H9 (cell line): ENCODE measurements around the gene NQO1. TPM values are rescaled to one million over a fixed set of nuclear protein-coding genes. Genes with fewer than 3 reads are reported as not detected.
A peak's percentile ranks its signal among the peaks of the same experiment; 100 is the strongest.

Experiments
- DNase-seq: peaks from one replicate; pipeline ENCODE4 v3.0.0-alpha.2; 2017
- H2AFZ ChIP-seq: one replicate; pipeline ENCODE4 v1.6.1; 2013; ENCODE audit warnings: mild to moderate bottlenecking, low read length, control low read depth, moderate library complexity
- H2AK5ac ChIP-seq: 2 replicates; pipeline ENCODE4 v1.6.1; 2013; ENCODE audit warnings: low read length, control low read depth, mixed read lengths; ENCODE audit not compliant: insufficient read length
- H2BK120ac ChIP-seq: one replicate; pipeline ENCODE4 v1.6.1; 2013; ENCODE audit warnings: low read depth, mild to moderate bottlenecking, low read length, control low read depth, inconsistent platforms; ENCODE audit not compliant: poor library complexity, severe bottlenecking
- H2BK12ac ChIP-seq: 2 replicates; pipeline ENCODE4 v1.6.1; 2013; ENCODE audit warnings: low read length, control low read depth, mixed read lengths, low read depth; ENCODE audit not compliant: insufficient read length
- H2BK15ac ChIP-seq: 2 replicates; pipeline ENCODE4 v1.6.1; 2013; ENCODE audit warnings: low read depth, low read length, control low read depth
- H2BK20ac ChIP-seq: one replicate; pipeline ENCODE4 v1.6.1; 2013; ENCODE audit warnings: low read depth, mild to moderate bottlenecking, low read length, control low read depth, inconsistent platforms; ENCODE audit not compliant: poor library complexity, severe bottlenecking
- H2BK5ac ChIP-seq: 2 replicates; pipeline ENCODE4 v1.6.1; 2013; ENCODE audit warnings: low read length, control low read depth, mixed read lengths; ENCODE audit not compliant: insufficient read length
- H3K14ac ChIP-seq: 2 replicates; pipeline ENCODE4 v1.6.1; 2013; ENCODE audit warnings: low read length, control low read depth; ENCODE audit not compliant: insufficient read depth
- H3K18ac ChIP-seq: 2 replicates; pipeline ENCODE4 v1.6.1; 2013; ENCODE audit warnings: low read depth, mild to moderate bottlenecking, mixed read lengths, low read length, control low read depth; ENCODE audit not compliant: insufficient read length
- H3K23ac ChIP-seq: 2 replicates; pipeline ENCODE4 v1.6.1; 2013; ENCODE audit warnings: low read length, control low read depth, mixed read lengths, low read depth; ENCODE audit not compliant: insufficient read length
- H3K23me2 ChIP-seq: 2 replicates; pipeline ENCODE4 v1.6.1; 2013; ENCODE audit warnings: low read depth, mild to moderate bottlenecking, mixed read lengths, low read length, control low read depth; ENCODE audit not compliant: insufficient read length, poor library complexity, severe bottlenecking
- H3K27ac ChIP-seq: 2 replicates; pipeline ENCODE4 v1.5.1; 2013; ENCODE audit warnings: low read length, control low read depth, mixed read lengths, low read depth; ENCODE audit not compliant: insufficient read length
- H3K27me3 ChIP-seq: 2 replicates; pipeline ENCODE4 v1.6.1; 2013; ENCODE audit warnings: low read length, control low read depth, inconsistent platforms; ENCODE audit not compliant: insufficient read depth
- H3K4ac ChIP-seq: 2 replicates; pipeline ENCODE4 v1.6.1; 2013; ENCODE audit warnings: low read depth, mild to moderate bottlenecking, control low read depth, inconsistent platforms, low read length, moderate library complexity
- H3K4me1 ChIP-seq: 2 replicates; pipeline ENCODE4 v1.6.1; 2013; ENCODE audit warnings: low read length, control low read depth, inconsistent platforms; ENCODE audit not compliant: insufficient read depth
- H3K4me2 ChIP-seq: 2 replicates; pipeline ENCODE4 v1.6.1; 2013; ENCODE audit warnings: low read length, control low read depth, mixed read lengths; ENCODE audit not compliant: insufficient read length, insufficient read depth
- H3K56ac ChIP-seq: 2 replicates; pipeline ENCODE4 v1.6.1; 2013; ENCODE audit warnings: low read depth, mild to moderate bottlenecking, mixed read lengths, low read length, control low read depth; ENCODE audit not compliant: insufficient read length
- H3K79me1 ChIP-seq: 2 replicates; pipeline ENCODE4 v1.6.1; 2013; ENCODE audit warnings: low read depth, mild to moderate bottlenecking, moderate library complexity, low read length, control low read depth, inconsistent platforms; ENCODE audit not compliant: insufficient read depth, poor library complexity, severe bottlenecking
- H3K79me2 ChIP-seq: 2 replicates; pipeline ENCODE4 v1.6.1; 2013; ENCODE audit warnings: low read length, control low read depth, inconsistent platforms; ENCODE audit not compliant: insufficient read depth
- H3K9ac ChIP-seq: 2 replicates; pipeline ENCODE4 v1.6.1; 2013; ENCODE audit warnings: low read length, control low read depth, mixed read lengths; ENCODE audit not compliant: insufficient read length; ENCODE audit errors: extremely low read depth
- H3K9me3 ChIP-seq: one replicate; pipeline ENCODE4 v1.6.1; 2013; ENCODE audit warnings: low read depth, low read length, inconsistent platforms; ENCODE audit not compliant: control insufficient read depth
- H3T11ph ChIP-seq: one replicate; pipeline ENCODE4 v1.6.1; 2013; ENCODE audit warnings: mild to moderate bottlenecking, low read length, control low read depth, inconsistent platforms
- H4K20me1 ChIP-seq: one replicate; pipeline ENCODE4 v1.6.1; 2013; ENCODE audit not compliant: control insufficient read depth, insufficient read length, insufficient read depth
- H4K5ac ChIP-seq: 2 replicates; pipeline ENCODE4 v1.6.1; 2013; ENCODE audit warnings: low read depth, mild to moderate bottlenecking, mixed read lengths, low read length, control low read depth; ENCODE audit not compliant: insufficient read length
- H4K8ac ChIP-seq: replicated peaks from 2 replicates; pipeline ENCODE4 v1.6.1; 2013; ENCODE audit warnings: low read length, control low read depth, mixed read lengths, low read depth; ENCODE audit not compliant: insufficient read length
- H4K91ac ChIP-seq: 2 replicates; pipeline ENCODE4 v1.6.1; 2013; ENCODE audit warnings: low read depth, mild to moderate bottlenecking, moderate library complexity, mixed read lengths, low read length, control low read depth; ENCODE audit not compliant: insufficient read length
- H3K27ac Mint-ChIP-seq, 3 experiments: 2 replicates in 2 of 3; 3 replicates in 1 of 3; pipeline ENCODE4 v1.8.0; 2020 to 2021; ENCODE audit warnings: mixed read lengths in 3 of 3, mild to moderate bottlenecking in 1 of 3, moderate library complexity in 1 of 3
- H3K27me3 Mint-ChIP-seq: 2 replicates; pipeline ENCODE4 v1.8.0; 2021; ENCODE audit warnings: low read depth, mild to moderate bottlenecking, moderate library complexity, mixed read lengths
- H3K36me3 Mint-ChIP-seq, 3 experiments: 2 replicates in 2 of 3; 3 replicates in 1 of 3; pipeline ENCODE4 v1.8.0; 2020 to 2021; ENCODE audit warnings: low read depth in 3 of 3, mixed read lengths in 3 of 3; ENCODE audit not compliant: insufficient read depth in 1 of 3
- H3K4me1 Mint-ChIP-seq, 2 experiments: 2 replicates each; pipeline ENCODE4 v1.8.0; 2020; ENCODE audit warnings: mixed read lengths in 2 of 2
- H3K4me3 Mint-ChIP-seq, 2 experiments: 2 replicates in 1 of 2; 3 replicates in 1 of 2; pipeline ENCODE4 v1.8.0; 2020 to 2021; ENCODE audit warnings: mild to moderate bottlenecking in 2 of 2, mixed read lengths in 2 of 2, moderate library complexity in 1 of 2
- H3K9me3 Mint-ChIP-seq, 2 experiments: 2 replicates in 1 of 2; 3 replicates in 1 of 2; pipeline ENCODE4 v1.8.0; 2020; ENCODE audit warnings: mild to moderate bottlenecking in 2 of 2, mixed read lengths in 2 of 2, moderate library complexity in 1 of 2
- WGBS: extraction: QIAGEN DNeasy Blood & Tissue Kit; methylation state at CpG from one replicate; pipeline ENCODE4 v1.1.7; 2013; ENCODE audit warnings: missing lambda C conversion rate, low lambda C conversion rate, mixed read lengths; ENCODE audit not compliant: insufficient read length; ENCODE audit errors: extremely low coverage; 5-methylcytosine and 5-hydroxymethylcytosine counted together
- total RNA-seq: library from RNA; stranded (reverse); gene quantifications from 2 replicates; pipeline ENCODE4 v1.2.1, GENCODE V29; 2021
- TF ChIP-seq, protein P1 (sequence below): fragments of 200-600 bp; sonication (generic); conservative IDR thresholded peaks from 3 replicates; pipeline ENCODE4 v1.8.0; 2021; ENCODE audit warnings: antibody characterized with exemption, mild to moderate bottlenecking

The NQO1 gene
- total RNA-seq, 1 experiment from 2014 or later = 64.6 TPM

DNA sequence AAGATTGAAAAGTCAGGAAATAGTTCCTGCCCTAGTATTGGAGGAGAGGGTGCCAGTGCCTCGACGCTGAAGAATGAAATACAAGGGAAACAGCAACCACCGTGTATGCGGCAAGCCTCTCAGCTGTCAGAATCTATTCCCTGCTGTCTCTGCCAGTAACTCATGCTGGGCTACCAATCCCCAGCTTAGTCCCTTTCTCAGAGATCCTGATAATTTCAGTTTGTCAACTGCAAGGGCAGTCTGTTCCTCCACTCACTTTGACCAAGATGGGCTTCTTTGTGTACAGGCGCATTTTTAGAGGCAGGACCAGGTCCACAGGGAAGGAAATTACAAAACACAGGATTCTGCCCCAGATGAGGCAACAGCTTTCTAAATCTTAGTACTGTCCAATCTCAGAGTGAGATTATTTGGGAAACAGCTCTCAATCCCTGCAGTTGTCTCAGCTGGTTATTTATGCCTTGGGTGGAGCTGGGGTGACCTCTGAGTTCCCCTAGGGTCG, 1.3 kb downstream of the NQO1 start:
- H3K4me1 ChIP-seq = no peaks in the 10 kb centered on the region; the same call in 1 of the 2 replicates
- no peak overlapping the region for H3K4ac ChIP-seq
- DNase-seq = no peak
- peak overlapping the region in 2 of 3 experiments; percentile 84 to 88; a peak in 3 of 7 replicates for H3K27ac Mint-ChIP-seq
- H2BK20ac ChIP-seq = no peak overlapping the region
- H4K8ac ChIP-seq = no peak overlapping the region
- H2BK5ac ChIP-seq = no peak overlapping the region
- peak overlapping the region; percentile 9 for H3K9ac ChIP-seq
- H2AFZ ChIP-seq = no peak overlapping the region
- H3K4me1 Mint-ChIP-seq = peaks cover 32 to 43% of the 10 kb centered on the region in 2 experiments
- H2BK120ac ChIP-seq = no peak overlapping the region
- no peak overlapping the region for H3K18ac ChIP-seq
- no CpG with 5 or more reads among the region's 6 CpGs for WGBS
- no peak overlapping the region for H4K91ac ChIP-seq
- H3K27me3 Mint-ChIP-seq = no peaks in the 10 kb centered on the region
- H2BK15ac ChIP-seq = no peak overlapping the region
- no peaks in the 10 kb centered on the region for H4K20me1 ChIP-seq
- TF ChIP-seq, protein P1, sequence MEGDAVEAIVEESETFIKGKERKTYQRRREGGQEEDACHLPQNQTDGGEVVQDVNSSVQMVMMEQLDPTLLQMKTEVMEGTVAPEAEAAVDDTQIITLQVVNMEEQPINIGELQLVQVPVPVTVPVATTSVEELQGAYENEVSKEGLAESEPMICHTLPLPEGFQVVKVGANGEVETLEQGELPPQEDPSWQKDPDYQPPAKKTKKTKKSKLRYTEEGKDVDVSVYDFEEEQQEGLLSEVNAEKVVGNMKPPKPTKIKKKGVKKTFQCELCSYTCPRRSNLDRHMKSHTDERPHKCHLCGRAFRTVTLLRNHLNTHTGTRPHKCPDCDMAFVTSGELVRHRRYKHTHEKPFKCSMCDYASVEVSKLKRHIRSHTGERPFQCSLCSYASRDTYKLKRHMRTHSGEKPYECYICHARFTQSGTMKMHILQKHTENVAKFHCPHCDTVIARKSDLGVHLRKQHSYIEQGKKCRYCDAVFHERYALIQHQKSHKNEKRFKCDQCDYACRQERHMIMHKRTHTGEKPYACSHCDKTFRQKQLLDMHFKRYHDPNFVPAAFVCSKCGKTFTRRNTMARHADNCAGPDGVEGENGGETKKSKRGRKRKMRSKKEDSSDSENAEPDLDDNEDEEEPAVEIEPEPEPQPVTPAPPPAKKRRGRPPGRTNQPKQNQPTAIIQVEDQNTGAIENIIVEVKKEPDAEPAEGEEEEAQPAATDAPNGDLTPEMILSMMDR = no peak
- H4K5ac ChIP-seq = no peak overlapping the region
- H2AK5ac ChIP-seq = no peak overlapping the region
- H3K9me3 ChIP-seq = no peaks in the 10 kb centered on the region
- H3K9me3 Mint-ChIP-seq = no peaks in the 10 kb centered on the region; a peak in 1 of 5 replicates
- H3K79me1 ChIP-seq = no peaks in the 10 kb centered on the region
- no peak overlapping the region for H3T11ph ChIP-seq
- no peaks in the 10 kb centered on the region for H3K27me3 ChIP-seq
- H3K4me3 Mint-ChIP-seq = peak overlapping the region; percentile 81 to 91
- H3K56ac ChIP-seq = no peak overlapping the region
- H2BK12ac ChIP-seq = no peak overlapping the region
- H3K4me2 ChIP-seq = peak overlapping the region; percentile 78
- H3K27ac ChIP-seq = no peak overlapping the region
- H3K23me2 ChIP-seq = peaks cover 12% of the 10 kb centered on the region
- no peak overlapping the region; the same call in 1 of the 2 replicates for H3K14ac ChIP-seq
- H3K79me2 ChIP-seq = peaks cover 2% of the 10 kb centered on the region; the same call in 1 of the 2 replicates
- H3K23ac ChIP-seq = no peak overlapping the region
- peaks cover 0 to 10% (median 5%) of the 10 kb centered on the region in 3 experiments; a peak in 5 of 7 replicates for H3K36me3 Mint-ChIP-seq
